HG02973 (cell line): ENCODE results near the gene MAGI2.
"Not testable (repeated sequence)": the region's sequence is repeated elsewhere in the genome, so short reads cannot be mapped to it uniquely, and the experiment has no call there.

Experiments used
- ATAC-seq: cut with Tn5 transposase; IDR thresholded peaks from one replicate; pipeline ENCODE4 v1.9.1; 2021; ENCODE audit warnings: moderate library complexity; ENCODE audit not compliant: unreplicated experiment

Gene MAGI2

DNA sequence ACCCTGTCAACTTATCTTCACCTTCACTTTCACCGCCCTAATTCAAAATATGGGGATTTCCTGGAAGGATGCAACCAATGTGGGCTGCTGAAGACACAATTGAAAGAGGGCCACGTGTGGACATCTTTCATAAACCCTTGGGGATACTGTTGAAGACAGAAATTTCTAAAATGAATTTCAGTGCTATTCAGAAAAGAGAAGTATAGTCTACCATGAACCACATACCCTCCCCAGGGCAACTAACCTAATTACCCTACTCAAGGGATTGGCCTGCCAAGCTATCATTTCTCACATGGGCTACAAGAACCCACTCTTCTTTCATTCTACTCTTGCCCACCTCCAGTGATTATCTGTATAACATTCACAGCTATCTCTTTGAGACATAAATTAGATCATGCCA is 1428.9 kb downstream of the MAGI2 start:
- ATAC-seq, result no peak

DNA sequence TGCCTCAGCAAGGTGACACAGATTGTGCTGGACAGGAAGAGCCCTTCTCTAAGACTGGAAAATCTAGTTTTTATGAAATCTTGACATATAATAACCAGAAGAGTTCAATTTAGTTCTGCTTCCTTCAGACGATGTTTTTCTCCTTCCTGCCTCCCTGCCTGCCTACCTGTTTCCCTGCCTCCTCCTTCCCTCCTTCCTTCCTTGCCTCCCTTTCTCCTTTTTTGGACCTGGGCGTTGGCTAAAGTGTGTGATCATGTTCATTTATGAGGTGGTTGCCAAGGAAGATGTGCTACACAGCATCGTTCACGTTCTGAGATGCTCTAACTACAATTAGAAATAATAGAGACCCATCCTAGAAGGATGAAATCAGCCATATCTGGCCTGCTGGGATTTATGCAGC is 1430.3 kb downstream of the MAGI2 start:
- no peak for ATAC-seq

DNA sequence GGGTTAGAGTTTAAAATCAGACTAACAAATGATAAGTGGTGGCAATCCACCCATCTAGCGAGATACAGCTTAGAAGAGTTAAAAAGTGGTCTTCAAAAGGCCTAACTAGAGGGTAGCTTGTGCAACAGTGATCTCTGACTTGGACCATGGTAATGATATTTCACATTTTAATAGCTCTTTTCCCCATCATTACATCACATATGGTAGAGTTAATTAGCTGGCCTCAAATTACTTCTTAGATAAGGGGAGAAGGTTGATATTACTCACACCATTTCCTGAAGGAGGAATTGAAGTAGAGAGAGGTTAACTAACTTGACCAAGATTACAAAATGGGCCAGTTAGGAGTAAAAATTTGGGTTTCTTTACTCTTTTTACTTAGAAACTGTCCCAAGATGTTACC is 1431.3 kb downstream of the MAGI2 start:
- ATAC-seq, result no peak

DNA sequence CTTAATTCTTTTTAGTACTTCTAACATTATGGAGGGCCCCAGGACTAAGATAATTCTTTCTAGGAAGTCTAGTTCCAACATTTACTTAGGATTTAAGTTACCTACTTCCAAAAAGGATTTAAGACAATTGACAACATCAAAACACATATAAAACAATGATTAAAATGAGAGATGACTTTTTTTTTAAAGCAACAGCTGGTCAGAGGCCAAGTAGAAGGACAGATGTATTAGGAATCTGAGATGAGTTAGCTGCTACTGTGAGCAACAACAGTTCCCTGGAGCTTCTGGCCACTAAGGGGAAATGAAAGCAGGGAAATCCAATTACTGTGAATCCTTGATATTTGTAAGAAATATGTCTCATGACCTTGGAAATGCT is 1432.6 kb downstream of the MAGI2 start:
- no peak for ATAC-seq

DNA sequence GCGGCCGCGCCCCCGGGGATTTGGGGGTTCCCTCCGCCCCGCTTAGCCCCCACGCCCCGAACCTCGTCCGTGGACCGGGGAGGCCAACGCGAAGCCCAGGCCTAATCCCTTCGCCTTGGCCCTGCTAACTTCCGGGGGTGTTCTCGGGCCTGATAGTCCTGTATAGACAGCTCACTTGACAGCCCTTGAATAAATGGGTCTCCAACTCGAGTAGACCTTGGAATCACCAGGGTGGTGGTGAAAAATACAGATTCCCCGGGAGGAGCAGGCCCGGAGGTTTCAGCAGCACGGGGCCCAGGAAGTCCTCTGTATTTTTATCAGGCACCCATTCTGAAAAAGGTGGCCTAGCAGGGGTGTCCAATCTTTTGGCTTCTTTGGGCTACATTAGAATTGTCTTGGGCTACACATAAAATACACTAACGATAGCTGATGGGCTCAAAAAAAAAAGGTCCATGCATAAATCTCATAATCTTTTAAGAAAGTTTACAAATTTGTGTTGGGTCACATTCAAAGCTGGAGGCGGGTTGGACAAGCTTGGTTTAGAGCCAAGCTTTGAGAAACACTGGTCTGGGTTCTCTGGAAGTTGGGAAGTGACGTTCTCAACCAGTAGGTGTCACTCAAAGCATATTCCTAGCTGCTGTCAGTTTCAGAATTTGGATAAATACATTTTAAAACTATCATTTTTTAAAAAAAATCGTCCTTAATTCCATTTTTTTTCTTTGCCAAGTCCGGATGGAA is 1433.2 kb downstream of the MAGI2 start:
- ATAC-seq, result peak; percentile 47

DNA sequence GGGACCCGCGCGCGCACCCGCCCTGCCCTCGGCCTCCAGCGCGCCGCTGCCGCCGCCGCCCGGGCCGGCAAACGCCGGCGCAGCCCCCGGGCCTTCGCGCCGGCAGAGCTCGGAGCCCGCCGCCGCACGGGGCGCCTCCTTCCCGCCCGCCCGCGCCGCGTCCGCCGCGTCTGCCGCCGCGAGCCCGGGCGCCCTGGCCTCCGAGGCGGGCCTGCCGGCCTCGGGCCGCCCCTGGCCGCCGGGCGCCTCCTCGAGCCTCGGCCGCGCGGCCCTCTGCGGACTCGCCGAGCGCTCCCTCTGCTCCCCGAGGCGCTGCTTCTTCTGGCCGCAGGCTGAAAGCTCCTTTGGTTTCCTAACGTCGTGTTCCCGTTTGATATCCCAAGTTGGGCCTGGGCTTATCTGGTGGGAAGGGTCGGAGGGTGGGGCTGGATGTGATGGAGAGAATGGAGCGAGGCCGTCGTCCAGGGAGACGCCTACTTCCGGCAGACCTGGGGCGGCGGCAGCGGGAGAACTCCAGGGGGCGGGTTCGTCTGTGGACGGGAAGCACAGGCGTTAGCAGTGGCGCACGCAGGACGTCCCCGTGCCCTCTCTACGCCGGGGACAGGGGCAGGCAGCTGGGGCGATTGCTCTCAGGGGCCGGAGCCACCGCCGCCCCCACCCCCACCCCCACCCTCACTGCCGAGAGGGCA is 1433.9 kb downstream of the MAGI2 start:
- ATAC-seq, result peak; percentile 70

DNA sequence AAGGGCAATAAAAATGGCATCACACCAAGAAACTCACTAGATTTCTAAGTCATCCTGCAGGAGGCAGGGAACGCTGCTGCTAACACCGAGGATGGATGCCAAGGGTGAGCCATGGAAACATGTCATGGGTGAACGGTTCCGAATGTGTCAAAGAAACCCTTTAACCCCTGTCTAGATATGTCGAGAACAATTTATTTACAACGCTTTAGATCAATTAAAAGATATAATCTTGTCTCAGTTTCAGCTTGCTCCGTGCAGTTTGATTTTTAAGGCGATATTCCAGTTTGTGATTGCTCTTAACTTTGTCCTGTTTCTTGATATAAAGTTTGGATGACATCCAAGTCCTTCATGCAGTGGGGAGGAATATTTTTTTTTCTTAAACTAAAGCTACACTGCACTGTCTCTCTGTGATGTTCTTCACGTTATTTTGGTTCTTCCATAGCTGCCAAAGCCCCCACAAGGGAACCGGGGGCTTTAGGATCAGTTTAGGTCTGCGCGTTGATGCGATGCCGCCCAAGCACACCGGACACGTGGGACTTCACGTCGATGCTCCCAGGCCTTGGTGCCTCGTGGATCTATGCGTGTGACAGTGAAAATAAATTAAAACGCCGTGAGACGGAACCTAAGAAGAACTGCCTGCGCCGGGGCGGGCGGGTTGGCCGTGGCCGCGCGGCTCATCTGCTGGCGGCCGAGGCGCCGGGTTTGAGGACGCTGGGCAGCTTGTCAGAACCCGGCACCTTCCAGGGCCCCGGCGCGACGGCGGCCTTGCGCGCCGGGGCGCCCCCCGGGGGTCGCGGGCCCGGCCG is 1434.6 kb downstream of the MAGI2 start:
- ATAC-seq, result peak; percentile 23

DNA sequence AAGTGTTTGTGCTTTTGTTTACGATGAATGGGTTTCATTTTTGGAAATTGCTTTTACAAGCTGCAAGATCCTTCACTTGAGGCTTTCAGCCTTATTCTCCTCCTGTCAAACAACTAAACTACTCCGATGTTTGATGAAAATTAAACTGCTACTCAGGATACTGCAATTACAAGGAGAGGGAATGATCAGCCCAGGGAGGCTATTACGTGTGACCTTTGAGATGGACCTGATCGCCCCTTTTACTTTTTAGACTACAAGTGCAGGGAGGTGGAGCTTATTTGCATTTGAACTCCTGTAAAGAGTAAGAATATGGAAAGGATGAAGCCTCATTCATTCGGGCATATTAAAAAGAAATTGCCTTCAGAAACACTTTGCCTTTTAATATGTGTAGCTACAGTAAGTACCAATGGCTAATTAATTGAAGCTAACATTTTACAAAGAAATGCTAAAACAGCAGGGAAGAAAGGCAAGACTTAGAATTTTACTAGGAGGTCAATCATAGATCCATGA is 1435.8 kb downstream of the MAGI2 start:
- ATAC-seq, result no peak

DNA sequence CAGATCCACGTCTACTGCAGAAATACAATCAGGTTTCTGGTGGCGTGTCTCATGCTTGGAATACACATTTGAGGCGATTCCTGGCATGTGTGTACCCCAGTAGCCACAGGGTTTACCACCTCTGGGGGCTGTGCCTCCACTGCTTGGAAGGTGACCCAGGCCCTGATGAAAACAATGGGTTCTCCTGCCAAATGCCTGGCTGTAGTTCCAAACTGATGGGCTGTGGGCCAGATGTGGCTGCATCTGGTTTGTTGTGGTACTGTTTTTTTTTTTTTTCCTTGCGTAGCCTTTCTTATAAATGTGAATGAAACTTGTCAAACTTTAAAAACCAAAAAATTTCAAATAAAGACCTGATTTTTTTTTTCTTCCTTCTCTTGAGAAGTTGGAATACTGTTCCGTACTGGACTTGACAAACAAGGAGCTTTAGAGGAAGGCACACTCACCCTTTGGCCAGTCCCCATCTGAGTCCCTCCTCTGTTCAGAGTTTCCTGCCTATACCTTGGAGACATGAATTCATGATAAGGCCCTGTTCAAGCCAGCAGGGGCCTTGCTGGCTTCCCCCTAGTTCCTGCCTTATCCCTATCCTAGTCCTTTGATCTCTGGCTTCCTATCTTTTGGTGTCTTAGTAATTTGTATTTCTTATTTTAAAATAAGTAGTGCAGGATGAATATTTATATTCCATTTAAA is 1437.8 kb downstream of the MAGI2 start:
- no peak for ATAC-seq

DNA sequence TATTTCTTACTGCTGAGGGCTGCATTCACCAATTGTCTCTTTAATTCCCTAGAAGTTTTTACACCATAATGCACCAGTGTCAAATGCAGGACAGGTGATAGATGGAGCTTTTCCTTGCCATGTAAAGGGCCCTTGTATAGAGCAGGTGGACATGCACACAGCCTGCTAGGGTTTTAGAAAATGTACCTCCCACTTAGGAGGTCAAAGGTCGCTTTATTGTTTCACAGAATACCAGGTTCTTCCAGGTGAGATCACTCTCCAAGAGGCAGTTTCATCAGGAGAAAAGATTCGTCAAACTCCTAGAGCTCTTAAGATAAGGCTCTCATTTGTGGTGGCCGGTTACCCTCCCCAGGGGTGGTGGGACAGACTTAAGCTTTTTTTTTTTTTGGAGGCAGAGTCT is 1439.1 kb downstream of the MAGI2 start:
- ATAC-seq, result no peak

DNA sequence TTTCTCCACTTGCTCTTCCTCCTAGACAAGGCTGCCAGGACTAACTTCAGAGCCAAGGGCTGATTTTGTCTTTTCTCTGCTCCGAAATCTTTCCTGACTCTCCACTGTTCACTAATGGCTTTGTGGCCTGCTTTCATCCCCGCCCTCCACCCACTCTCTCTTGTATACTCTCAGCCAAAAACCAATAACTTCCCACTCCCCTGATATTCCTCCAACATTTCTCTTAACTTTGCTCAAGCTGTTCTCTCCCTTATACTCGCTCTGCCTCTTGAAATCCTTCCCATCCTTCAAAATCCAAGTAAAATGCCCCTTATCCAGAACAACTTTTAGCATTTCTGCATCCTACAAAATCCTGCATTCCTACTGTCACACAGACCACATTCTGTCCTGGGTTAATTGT is 1440.1 kb downstream of the MAGI2 start:
- no peak for ATAC-seq

DNA sequence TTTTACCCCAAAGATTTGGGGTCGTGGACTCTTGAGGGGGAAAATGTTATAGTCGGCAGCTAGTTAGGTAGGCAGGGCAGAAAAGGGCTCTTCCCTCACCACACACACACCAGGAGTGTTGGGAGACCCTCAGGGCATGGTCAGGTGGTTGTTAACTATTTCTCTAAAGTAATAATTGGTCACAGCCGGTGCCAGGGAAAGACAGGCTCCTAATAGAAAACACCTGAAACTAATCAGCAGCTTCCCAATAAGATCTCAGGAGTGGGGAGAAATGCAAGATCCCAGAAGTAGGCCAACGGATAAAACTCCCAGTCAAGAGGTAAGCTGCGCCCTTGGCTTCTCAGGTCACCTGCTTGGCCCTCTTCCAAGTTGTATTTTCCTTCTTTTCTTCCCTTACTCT is 1441.8 kb downstream of the MAGI2 start:
- no peak for ATAC-seq

DNA sequence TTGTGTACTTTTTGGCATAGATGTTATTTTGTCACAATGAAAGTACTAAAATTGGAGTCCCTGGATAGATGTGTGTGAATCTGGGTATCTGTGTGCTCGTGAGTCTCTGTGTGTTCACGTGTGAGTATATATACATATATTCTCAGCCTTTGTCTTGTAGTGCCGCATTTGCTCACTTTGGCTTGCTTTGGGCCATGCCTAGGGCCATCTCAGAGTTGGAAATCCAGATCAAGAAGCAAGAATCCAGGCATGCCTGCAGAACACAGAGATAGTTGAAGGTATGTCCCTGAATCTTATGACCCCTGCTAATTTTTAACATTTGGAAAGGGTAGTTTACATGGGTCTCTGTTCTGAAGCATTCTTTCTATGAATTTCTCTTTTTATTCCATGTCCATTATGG is 1446.2 kb downstream of the MAGI2 start:
- no peak for ATAC-seq

DNA sequence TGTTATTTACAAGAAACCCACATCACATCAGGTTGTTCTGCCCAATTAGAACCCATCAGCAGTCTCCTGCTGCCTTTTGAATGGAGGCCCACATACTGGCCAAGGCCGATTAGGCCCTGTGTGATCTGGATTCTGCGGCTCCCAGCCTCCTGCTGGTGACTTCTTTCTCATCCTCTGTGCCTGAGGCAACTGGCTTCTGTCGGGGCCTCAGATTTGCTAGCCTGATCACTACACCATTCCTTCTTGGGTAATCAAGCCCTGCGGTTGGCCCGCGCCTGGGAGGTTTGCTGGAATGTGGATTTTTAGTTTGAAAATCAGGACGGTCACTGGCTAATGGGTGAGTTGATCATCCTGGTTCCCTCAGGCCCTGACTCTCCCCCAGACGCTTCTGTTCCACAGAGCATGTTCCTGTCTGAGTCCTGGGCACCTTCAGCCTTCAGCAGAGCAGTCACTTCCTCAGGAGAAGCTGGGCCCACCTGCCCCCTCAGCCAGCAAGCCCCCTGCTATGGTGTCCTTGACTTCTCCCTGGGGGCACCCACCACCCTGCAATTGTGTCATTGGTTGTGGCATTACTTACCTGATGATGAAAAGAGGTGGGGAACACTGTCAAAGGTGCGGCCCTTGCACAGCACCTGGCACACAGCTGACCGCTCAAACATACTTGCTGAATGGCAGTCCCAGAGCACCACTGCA is 1447.3 kb downstream of the MAGI2 start:
- no peak for ATAC-seq

DNA sequence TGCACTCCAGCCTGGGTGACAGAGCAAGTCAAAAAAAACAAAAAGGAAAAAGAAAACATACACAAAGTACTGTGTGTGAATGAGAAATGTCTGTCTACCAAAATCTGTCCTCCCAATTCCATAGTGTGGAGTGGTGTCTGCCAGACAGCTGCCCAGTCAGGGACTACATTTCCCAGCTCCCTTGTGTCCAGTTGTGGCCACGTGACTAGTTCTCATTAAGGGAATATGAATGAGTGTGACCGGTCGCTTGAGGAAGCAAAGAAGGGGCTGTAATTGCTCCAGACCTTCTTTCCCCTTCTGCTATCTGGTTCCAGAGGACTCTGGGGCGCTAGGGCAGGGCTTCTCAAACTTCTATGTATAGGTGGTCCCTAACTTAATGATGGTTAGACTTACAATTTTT is 1450.8 kb downstream of the MAGI2 start:
- ATAC-seq, result no peak

DNA sequence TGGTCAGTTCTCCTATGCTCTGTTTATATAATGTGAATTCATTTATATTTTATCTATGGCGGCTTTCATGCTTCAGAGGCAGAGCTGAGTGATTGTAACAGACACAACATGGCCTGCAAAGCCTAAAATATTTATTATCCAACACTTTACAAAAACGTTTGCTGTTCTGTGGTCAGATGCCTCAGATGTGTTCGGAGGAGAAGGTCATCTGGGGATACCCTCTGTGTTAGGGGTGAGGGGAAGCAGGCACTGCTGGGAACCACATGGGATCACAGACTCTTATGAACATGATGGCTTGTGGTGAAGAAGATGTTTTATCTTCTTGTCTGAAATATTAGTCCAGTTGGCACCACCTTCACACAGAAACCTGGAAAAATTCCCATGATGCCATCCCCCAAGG is 1451.4 kb downstream of the MAGI2 start:
- no peak for ATAC-seq

DNA sequence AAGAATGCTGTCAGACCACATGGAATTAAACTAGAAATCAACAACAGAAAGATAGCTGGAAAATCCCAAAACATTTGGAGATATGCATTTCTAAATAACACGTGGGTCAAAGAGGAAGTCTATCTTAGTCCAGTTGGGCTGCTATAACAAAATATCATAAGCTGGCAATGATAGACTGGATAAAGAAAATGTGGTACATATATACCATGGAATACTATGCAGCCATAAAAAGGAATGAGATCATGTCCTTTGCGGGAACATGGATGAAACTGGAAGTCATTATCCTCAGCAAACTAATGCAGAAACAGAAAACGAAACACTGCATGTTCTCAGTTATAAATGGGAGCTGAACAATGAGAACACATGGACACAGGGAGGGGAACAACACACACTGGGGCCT is 1454.3 kb downstream of the MAGI2 start:
- ATAC-seq, result not testable (repeated sequence)

DNA sequence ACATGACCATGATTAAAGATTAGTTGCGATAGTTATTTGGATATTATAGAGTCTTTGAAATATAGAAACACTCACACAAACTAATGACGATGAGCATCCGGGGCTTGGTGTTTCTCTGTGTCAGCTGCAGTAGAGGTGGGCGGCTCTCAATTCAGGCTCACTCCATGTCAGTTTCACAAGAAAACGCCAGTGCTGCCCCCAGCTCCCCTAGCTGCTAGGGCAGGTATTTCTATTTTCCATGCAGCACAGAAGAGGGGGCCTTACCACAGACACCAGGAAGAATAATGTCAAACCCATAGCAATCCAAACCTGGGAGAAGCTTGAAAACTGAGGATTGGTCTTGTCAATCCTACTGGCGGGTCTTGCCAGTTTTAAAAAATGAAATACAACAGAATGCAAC is 1457.8 kb downstream of the MAGI2 start:
- no peak for ATAC-seq

DNA sequence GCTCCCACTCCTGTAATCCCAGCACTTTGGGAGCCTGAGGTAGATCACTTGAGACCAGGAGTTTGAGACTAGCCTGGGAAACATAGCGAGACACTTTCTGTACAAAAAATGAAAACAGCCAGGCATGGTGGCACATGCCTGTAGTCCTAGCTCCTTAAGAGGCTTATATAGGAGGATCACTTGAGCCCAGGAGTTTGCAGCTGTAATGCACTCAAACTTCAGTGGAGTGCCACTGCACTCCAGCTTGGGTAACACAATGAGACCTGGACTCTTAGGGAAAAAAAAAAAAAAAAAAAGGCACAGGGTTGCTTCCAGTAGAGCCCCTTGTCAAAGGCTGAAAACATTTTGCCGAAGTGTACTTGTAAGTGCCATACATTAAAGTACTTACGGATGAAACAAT is 1459.6 kb downstream of the MAGI2 start:
- no peak for ATAC-seq

DNA sequence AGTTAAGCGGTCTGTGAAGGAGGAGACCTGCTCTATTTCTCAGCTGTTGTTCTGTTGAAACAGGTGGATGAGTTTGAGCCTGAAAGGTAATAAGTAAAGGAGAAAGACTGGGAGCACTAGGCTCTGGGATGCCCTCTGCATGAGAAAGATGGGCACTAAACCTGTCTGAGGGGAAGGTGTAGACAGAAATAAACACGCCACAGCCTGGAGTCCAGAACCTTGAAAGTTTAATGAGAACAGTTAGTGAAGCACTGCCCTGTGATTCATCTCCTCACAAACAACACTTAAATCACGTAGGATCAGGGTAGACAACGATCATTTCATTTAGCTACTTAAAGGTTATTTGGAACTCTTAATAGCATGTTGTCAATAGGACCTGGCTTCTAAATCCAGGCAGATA is 1461.8 kb downstream of the MAGI2 start:
- ATAC-seq, result no peak
